ENCODE results near the gene TREH. TPM values are rescaled to one million over a fixed set of nuclear protein-coding genes. Genes with fewer than 3 reads are reported as not detected.

TREH gene
- total RNA-seq, 1 experiment from 2014 or later: not detected

GRCh38 chr11:118629761-118630661 is 49.4 kb downstream of the TREH start:
- TF ChIP-seq CTCF (IDR thresholded peaks at IDR 0.05; ENCODE audit: unreplicated experiment): no peak
- BruUV-seq (replicated peaks): no TSS peak
- H3K9me3 Mint-ChIP-seq (ENCODE audit: unreplicated experiment): no peaks in the 10 kb centered on the region
- H3K27ac Mint-ChIP-seq (ENCODE audit: low read depth, unreplicated experiment): no peak overlapping the region
- ChIA-PET POLR2A (no interaction called here), CTCF (interaction anchor here (1.2 to 1.7 kb wide), 4 partner anchors 9 to 60 kb away, joined by 3 to 6 read pairs (median 4); no protein-coding TSS in a partner anchor)
- peaks cover 56% of the 10 kb centered on the region for H3K36me3 Mint-ChIP-seq (ENCODE audit: insufficient read depth, unreplicated experiment)
- H3K4me3 Mint-ChIP-seq (ENCODE audit: unreplicated experiment): no peak overlapping the region
- peaks cover 37% of the 10 kb centered on the region for H3K4me1 Mint-ChIP-seq (ENCODE audit: insufficient read depth, unreplicated experiment)
- intact Hi-C loops (cut with micrococcal nuclease): no loop called here
- DNase-seq (ENCODE audit: unreplicated experiment): no peak
- H3K27me3 Mint-ChIP-seq (ENCODE audit: insufficient read depth, unreplicated experiment): no peaks in the 10 kb centered on the region

- Mint-ChIP-seq H3K36me3 (ENCODE audit: insufficient read depth, unreplicated experiment) (peaks cover 50% of the 10 kb centered on the region), H3K9me3 (ENCODE audit: unreplicated experiment) (no peaks in the 10 kb centered on the region), H3K4me1 (ENCODE audit: insufficient read depth, unreplicated experiment) (peaks cover 37% of the 10 kb centered on the region), H3K27ac (ENCODE audit: low read depth, unreplicated experiment) (no peak overlapping the region), H3K4me3 (ENCODE audit: unreplicated experiment) (no peak overlapping the region), H3K27me3 (ENCODE audit: insufficient read depth, unreplicated experiment) (no peaks in the 10 kb centered on the region)
- ChIA-PET CTCF (interaction anchor here (1.2 to 1.7 kb wide), 4 partner anchors 10 to 61 kb away, joined by 3 to 6 read pairs (median 4); no protein-coding TSS in a partner anchor), POLR2A (interaction anchor here (0.7 kb wide), 1 partner anchor 11 kb away, joined by 3 read pairs; no protein-coding TSS in a partner anchor)
- intact Hi-C loops (cut with micrococcal nuclease): no loop called here
- DNase-seq (ENCODE audit: unreplicated experiment): no peak
- no TSS peak for BruUV-seq (replicated peaks)
- TF ChIP-seq CTCF (IDR thresholded peaks at IDR 0.05; ENCODE audit: unreplicated experiment): no peak
Measured at GRCh38 chr11:118628861-118629549, 50.4 kb downstream of the TREH start.

GRCh38 chr11:118628432-118628831 is 51.0 kb downstream of the TREH start:
- no peak overlapping the region for H3K27ac Mint-ChIP-seq (ENCODE audit: low read depth, unreplicated experiment)
- TF ChIP-seq CTCF (IDR thresholded peaks at IDR 0.05; ENCODE audit: unreplicated experiment): no peak
- no peaks in the 10 kb centered on the region for H3K27me3 Mint-ChIP-seq (ENCODE audit: insufficient read depth, unreplicated experiment)
- no peak for DNase-seq (ENCODE audit: unreplicated experiment)
- ChIA-PET CTCF (interaction anchor here (0.6 to 1.7 kb wide), 4 partner anchors 11 to 61 kb away, joined by 3 to 6 read pairs (median 4); no protein-coding TSS in a partner anchor), POLR2A (no interaction called here)
- no TSS peak for BruUV-seq (replicated peaks)
- H3K36me3 Mint-ChIP-seq (ENCODE audit: insufficient read depth, unreplicated experiment): peaks cover 49% of the 10 kb centered on the region
- H3K4me1 Mint-ChIP-seq (ENCODE audit: insufficient read depth, unreplicated experiment): peaks cover 40% of the 10 kb centered on the region
- intact Hi-C loops (cut with micrococcal nuclease): no loop called here
- H3K4me3 Mint-ChIP-seq (ENCODE audit: unreplicated experiment): no peak overlapping the region
- H3K9me3 Mint-ChIP-seq (ENCODE audit: unreplicated experiment): no peaks in the 10 kb centered on the region

- Mint-ChIP-seq H3K27me3 (ENCODE audit: insufficient read depth, unreplicated experiment) (no peaks in the 10 kb centered on the region), H3K27ac (ENCODE audit: low read depth, unreplicated experiment) (no peak overlapping the region), H3K9me3 (ENCODE audit: unreplicated experiment) (no peaks in the 10 kb centered on the region), H3K4me1 (ENCODE audit: insufficient read depth, unreplicated experiment) (peaks cover 42% of the 10 kb centered on the region), H3K4me3 (ENCODE audit: unreplicated experiment) (no peak overlapping the region), H3K36me3 (ENCODE audit: insufficient read depth, unreplicated experiment) (peaks cover 46% of the 10 kb centered on the region)
- no peak for TF ChIP-seq CTCF (IDR thresholded peaks at IDR 0.05; ENCODE audit: unreplicated experiment)
- no peak for DNase-seq (ENCODE audit: unreplicated experiment)
- intact Hi-C loops (cut with micrococcal nuclease): no loop called here
- CTCF ChIA-PET: interaction anchor here (0.6 to 1.0 kb wide), 2 partner anchors 17 to 31 kb away, joined by 3 read pairs; no protein-coding TSS in a partner anchor
- no TSS peak for BruUV-seq (replicated peaks)
- POLR2A ChIA-PET: interaction anchor here (0.7 kb wide), 1 partner anchor 493 kb away, joined by 4 read pairs; no protein-coding TSS in a partner anchor
Measured at GRCh38 chr11:118628031-118628430, 51.4 kb downstream of the TREH start.
